CD4-positive, alpha-beta T cell (primary cell): ENCODE measurements around the gene C8G. TPM values are rescaled to one million over a fixed set of nuclear protein-coding genes. Genes with fewer than 3 reads are reported as not detected.

Experiments used
- ATAC-seq: fragments of 200-7000 bp; cut with Tn5 transposase; one replicate; pipeline ENCODE4 v1.10.0; 2022; ENCODE audit warnings: mild to moderate bottlenecking; ENCODE audit not compliant: poor library complexity
- CTCF ChIA-PET: fragments of 350-600 bp; sonication (Branson Sonifier 250); formaldehyde crosslinking; loops from one replicate; lab custom pipeline; 2021; ENCODE audit warnings: antibody characterized with exemption, inconsistent platforms; lab: Charles Lee
- POLR2A ChIA-PET: fragments of 350-600 bp; sonication (Branson Sonifier 250); formaldehyde crosslinking; loops from one replicate; lab custom pipeline; 2021; ENCODE audit warnings: antibody characterized with exemption, inconsistent platforms; lab: Charles Lee
- DNase-seq, 14 experiments: peaks; one replicate each; pipeline ENCODE4 v3.0.0-alpha.2; 2013 to 2020; ENCODE audit warnings: mixed read lengths in 2 of 14
- H3K27ac ChIP-seq, 2 donors: one replicate each; pipeline versions ENCODE4 v1.5.1 to v1.7.0; 2013; ENCODE audit warnings: low read length in 2 of 2, low read depth in 1 of 2, mild to moderate bottlenecking in 1 of 2
- H3K27me3 ChIP-seq, 2 experiments: 1 replicate in 1 of 2; 2 replicates in 1 of 2; pipeline versions ENCODE4 v1.6.1 to v1.7.0; 2013; ENCODE audit warnings: low read length in 2 of 2, control low read depth in 1 of 2, mild to moderate bottlenecking in 1 of 2, moderate library complexity in 1 of 2; ENCODE audit not compliant: insufficient read depth in 2 of 2, control insufficient read depth in 1 of 2
- H3K36me3 ChIP-seq: one replicate; pipeline ENCODE4 v1.6.1; 2013; ENCODE audit warnings: low read length, control low read depth; ENCODE audit not compliant: insufficient read depth
- H3K4me1 ChIP-seq: one replicate; pipeline ENCODE4 v1.6.1; 2013; ENCODE audit warnings: low read length, control low read depth; ENCODE audit not compliant: insufficient read depth
- H3K4me3 ChIP-seq: one replicate; pipeline ENCODE4 v1.5.1; 2013; ENCODE audit warnings: mild to moderate bottlenecking, low read length, moderate library complexity
- H3K9me3 ChIP-seq, 2 experiments: 1 replicate in 1 of 2; 2 replicates in 1 of 2; pipeline versions ENCODE4 v1.6.1 to v1.7.0; 2013; ENCODE audit warnings: low read length in 2 of 2, mild to moderate bottlenecking in 2 of 2, control low read depth in 1 of 2, moderate library complexity in 1 of 2; ENCODE audit not compliant: control insufficient read depth in 1 of 2, insufficient read depth in 1 of 2
- H3K27ac Mint-ChIP-seq: one replicate; pipeline ENCODE4 v1.8.0; 2020; ENCODE audit warnings: mixed read lengths
- H3K27me3 Mint-ChIP-seq: one replicate; pipeline ENCODE4 v1.8.0; 2021; ENCODE audit warnings: mixed read lengths
- H3K36me3 Mint-ChIP-seq: one replicate; pipeline ENCODE4 v1.8.0; 2021; ENCODE audit warnings: low read depth, mixed read lengths
- H3K4me1 Mint-ChIP-seq: one replicate; pipeline ENCODE4 v1.8.0; 2021; ENCODE audit warnings: low read depth, mixed read lengths
- H3K4me3 Mint-ChIP-seq: one replicate; pipeline ENCODE4 v1.8.0; 2020; ENCODE audit warnings: mild to moderate bottlenecking, mixed read lengths
- H3K9me3 Mint-ChIP-seq: one replicate; pipeline ENCODE4 v1.8.0; 2020; ENCODE audit warnings: mixed read lengths
- CTCF ChIP-seq: fragments of 200-600 bp; IDR thresholded peaks from one replicate; pipeline ENCODE4 v1.8.0; 2022; ENCODE audit warnings: antibody characterized with exemption, mild to moderate bottlenecking
- intact Hi-C, 2 experiments: fragments of 100-400 bp; cut with DNase I in 1 of 2; cut with micrococcal nuclease in 1 of 2; formaldehyde crosslinking; loops; one replicate each; pipeline versions ENCODE4 v1.15.1 to v1.9.0; 2023 to 2025; cut with DNase I, micrococcal nuclease
- total RNA-seq, 174 experiments: library from RNA in 2 of 174; stranded (reverse) in 2 of 174; gene quantifications; one replicate each; pipeline ENCODE4 v1.2.3 and lab custom pipeline; 2021 to 2026

C8G gene
- total RNA-seq, 2 experiments from 2014 or later = not detected

- no peak overlapping the region for H3K27ac ChIP-seq
- no peak overlapping the region for H3K4me3 Mint-ChIP-seq
- no peaks in the 10 kb centered on the region for H3K4me1 ChIP-seq
- no peak overlapping the region for H3K4me3 ChIP-seq
- ChIA-PET CTCF (no interaction called here), POLR2A (no interaction called here)
- intact Hi-C loops = no loop called here
- peaks cover 1% of the 10 kb centered on the region for H3K4me1 Mint-ChIP-seq
- no peaks in the 10 kb centered on the region for H3K27me3 Mint-ChIP-seq
- no peak for ATAC-seq
- no peaks in the 10 kb centered on the region for H3K9me3 ChIP-seq
- DNase-seq = no peak
- H3K36me3 Mint-ChIP-seq = peaks cover 51% of the 10 kb centered on the region
- H3K36me3 ChIP-seq = peaks cover 57% of the 10 kb centered on the region
- H3K27me3 ChIP-seq = no peaks in the 10 kb centered on the region
- no peak overlapping the region for H3K27ac Mint-ChIP-seq
- no peak for TF ChIP-seq CTCF
- H3K9me3 Mint-ChIP-seq = no peaks in the 10 kb centered on the region
Measured at GRCh38 chr9:136910197-136910900, 34.7 kb upstream of the C8G start.

GRCh38 chr9:136910901-136911245, 34.2 kb upstream of the C8G start:
- H3K27ac ChIP-seq = no peak overlapping the region
- peaks cover 59% of the 10 kb centered on the region for H3K36me3 ChIP-seq
- ATAC-seq (no peak), DNase-seq (no peak)
- ChIA-PET CTCF (no interaction called here), POLR2A (no interaction called here)
- intact Hi-C loops = no loop called here
- peaks cover 53% of the 10 kb centered on the region for H3K36me3 Mint-ChIP-seq
- no peak for TF ChIP-seq CTCF
- H3K27me3 ChIP-seq = no peaks in the 10 kb centered on the region
- no peaks in the 10 kb centered on the region for H3K9me3 Mint-ChIP-seq
- no peak overlapping the region for H3K27ac Mint-ChIP-seq
- no peaks in the 10 kb centered on the region for H3K4me1 Mint-ChIP-seq
- H3K27me3 Mint-ChIP-seq = no peaks in the 10 kb centered on the region
- H3K4me1 ChIP-seq = no peaks in the 10 kb centered on the region
- no peak overlapping the region for H3K4me3 ChIP-seq
- H3K9me3 ChIP-seq = no peaks in the 10 kb centered on the region
- H3K4me3 Mint-ChIP-seq = no peak overlapping the region

GRCh38 chr9:136913701-136914438, 31.2 kb upstream of the C8G start:
- Histone ChIP-seq H3K4me3 (no peak overlapping the region), H3K9me3 (no peaks in the 10 kb centered on the region), H3K27ac (no peak overlapping the region), H3K36me3 (peaks cover 60% of the 10 kb centered on the region), H3K27me3 (no peaks in the 10 kb centered on the region), H3K4me1 (no peaks in the 10 kb centered on the region)
- Mint-ChIP-seq H3K4me1 (no peaks in the 10 kb centered on the region), H3K4me3 (no peak overlapping the region), H3K36me3 (peaks cover 63% of the 10 kb centered on the region), H3K27me3 (no peaks in the 10 kb centered on the region), H3K27ac (no peak overlapping the region), H3K9me3 (no peaks in the 10 kb centered on the region)
- ATAC-seq = no peak
- ChIA-PET POLR2A (interaction anchor here (0.6 kb wide), 1 partner anchor 13 kb away, joined by 3 read pairs; no protein-coding TSS in a partner anchor), CTCF (no interaction called here)
- intact Hi-C loops = no loop called here
- DNase-seq = no peak
- TF ChIP-seq CTCF = no peak
